Fibroblast of skin of back (primary cell): ENCODE data around the gene KMT2A.

Experiments
- DNase-seq: peaks from one replicate; pipeline ENCODE4 v3.0.0-alpha.2; 2013

Gene KMT2A

GRCh38 chr11:118533769-118534729 lies 97.8 kb downstream of the KMT2A start:
- DNase-seq = no peak

GRCh38 chr11:118535261-118535660 lies 99.0 kb downstream of the KMT2A start:
- DNase-seq = no peak

- no peak for DNase-seq
Observed at GRCh38 chr11:118536726-118537125, 100.4 kb downstream of the KMT2A start.

GRCh38 chr11:118537409-118537980 lies 101.2 kb downstream of the KMT2A start:
- DNase-seq = no peak

- DNase-seq = no peak
Observed at GRCh38 chr11:118544010-118544646, 107.8 kb downstream of the KMT2A start.

- no peak for DNase-seq
Observed at GRCh38 chr11:118544647-118545010, 108.3 kb downstream of the KMT2A start.

- DNase-seq = no peak
Observed at GRCh38 chr11:118545533-118545932, 109.2 kb downstream of the KMT2A start.

- no peak for DNase-seq
Observed at GRCh38 chr11:118547132-118547531, 110.8 kb downstream of the KMT2A start.

- DNase-seq = no peak
Observed at GRCh38 chr11:118552341-118552740, 116.0 kb downstream of the KMT2A start.

- no peak for DNase-seq
Observed at GRCh38 chr11:118560806-118561205, 124.5 kb downstream of the KMT2A start.

- no peak for DNase-seq
Observed at GRCh38 chr11:118565051-118565450, 128.8 kb downstream of the KMT2A start.

GRCh38 chr11:118569670-118570069 lies 133.4 kb downstream of the KMT2A start:
- DNase-seq = no peak

- no peak for DNase-seq
Observed at GRCh38 chr11:118570787-118571186, 134.5 kb downstream of the KMT2A start.

GRCh38 chr11:118571701-118572060 lies 135.4 kb downstream of the KMT2A start:
- DNase-seq = peak; percentile 17

- peak; percentile 78 for DNase-seq
Observed at GRCh38 chr11:118572061-118572980, 136.0 kb downstream of the KMT2A start, which contains the start of gene ARCN1. Gene ARCN1 (plus strand): TSS chr11:118572409. CDS start chr11:118572548, 139 bp downstream.

- DNase-seq = peak; percentile 58
Observed at GRCh38 chr11:118572981-118573550, 136.8 kb downstream of the KMT2A start.

GRCh38 chr11:118574636-118575035 lies 138.3 kb downstream of the KMT2A start:
- no peak for DNase-seq
